PC-3 (cell line): Measurements from ENCODE around the gene UCK1.

ENCODE experiments used
- EZH2 ChIP-seq: fragments of 300-600 bp; sonication (generic); IDR thresholded peaks from one replicate; pipeline ENCODE4 v1.6.1; 2017; ENCODE audit warnings: antibody characterized with exemption, mild to moderate bottlenecking, low read length; ENCODE audit not compliant: unreplicated experiment
- EZH2phosphoT487 ChIP-seq: fragments of 300-600 bp; sonication (generic); IDR thresholded peaks from 2 replicates; pipeline ENCODE4 v1.6.1; 2018; ENCODE audit warnings: mild to moderate bottlenecking, antibody characterized with exemption, low read length, borderline replicate concordance
- TF ChIP-seq, protein P1 (sequence below): fragments of 300-600 bp; sonication (generic); conservative IDR thresholded peaks from 2 replicates; pipeline ENCODE4 v1.5.1; 2017; ENCODE audit warnings: antibody characterized with exemption, low read depth, mild to moderate bottlenecking, low read length

DNA sequence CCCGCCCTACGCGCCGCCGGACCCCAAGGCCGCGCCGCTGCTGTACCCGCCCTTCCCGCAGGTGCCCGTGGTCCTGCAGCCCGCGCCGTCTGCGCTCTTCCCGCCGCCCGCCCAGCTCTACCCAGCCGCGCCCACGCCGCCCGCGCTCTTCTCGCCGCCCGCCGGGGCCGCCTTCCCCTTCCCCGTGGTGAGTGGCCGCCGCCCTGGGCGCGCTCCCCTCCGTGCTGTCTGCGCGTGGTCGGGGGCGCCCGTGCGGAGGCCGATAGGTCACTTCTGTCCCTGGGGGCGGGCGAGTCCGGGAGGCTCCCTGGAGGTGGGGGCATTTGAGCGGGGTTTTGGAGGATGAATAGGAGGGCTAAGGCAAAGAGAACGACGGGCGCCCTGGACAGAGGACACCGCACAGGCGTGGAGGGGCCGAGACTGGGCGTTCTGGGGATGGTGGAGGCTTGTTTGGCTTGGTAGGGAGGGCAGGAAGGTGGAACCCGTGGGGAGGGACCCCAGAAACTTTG is 23.8 kb upstream of the UCK1 start:
- TF ChIP-seq, protein P1, sequence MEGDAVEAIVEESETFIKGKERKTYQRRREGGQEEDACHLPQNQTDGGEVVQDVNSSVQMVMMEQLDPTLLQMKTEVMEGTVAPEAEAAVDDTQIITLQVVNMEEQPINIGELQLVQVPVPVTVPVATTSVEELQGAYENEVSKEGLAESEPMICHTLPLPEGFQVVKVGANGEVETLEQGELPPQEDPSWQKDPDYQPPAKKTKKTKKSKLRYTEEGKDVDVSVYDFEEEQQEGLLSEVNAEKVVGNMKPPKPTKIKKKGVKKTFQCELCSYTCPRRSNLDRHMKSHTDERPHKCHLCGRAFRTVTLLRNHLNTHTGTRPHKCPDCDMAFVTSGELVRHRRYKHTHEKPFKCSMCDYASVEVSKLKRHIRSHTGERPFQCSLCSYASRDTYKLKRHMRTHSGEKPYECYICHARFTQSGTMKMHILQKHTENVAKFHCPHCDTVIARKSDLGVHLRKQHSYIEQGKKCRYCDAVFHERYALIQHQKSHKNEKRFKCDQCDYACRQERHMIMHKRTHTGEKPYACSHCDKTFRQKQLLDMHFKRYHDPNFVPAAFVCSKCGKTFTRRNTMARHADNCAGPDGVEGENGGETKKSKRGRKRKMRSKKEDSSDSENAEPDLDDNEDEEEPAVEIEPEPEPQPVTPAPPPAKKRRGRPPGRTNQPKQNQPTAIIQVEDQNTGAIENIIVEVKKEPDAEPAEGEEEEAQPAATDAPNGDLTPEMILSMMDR = no peak
- TF ChIP-seq EZH2 (no peak), EZH2phosphoT487 (no peak)
